ENCODE results near the gene SCG2. TPM values are rescaled to one million over a fixed set of nuclear protein-coding genes. Genes with fewer than 3 reads are reported as not detected.

SCG2 gene
- total RNA-seq, 3 donors from 2014 or later (not counting 1 experiment from before 2014, with no cell fraction given), result 0.13 TPM; not detected in 2

- Histone ChIP-seq H3K9me3 (ENCODE audit: control insufficient read depth, insufficient read depth, low read length) (no peaks in the 10 kb centered on the region), H3K4me3 (ENCODE audit: low read length) (no peak overlapping the region), H3K27ac (ENCODE audit: low read length) (no peak overlapping the region), H3K36me3 (ENCODE audit: control insufficient read depth, insufficient read depth, low read length) (no peaks in the 10 kb centered on the region), H3K4me1 (ENCODE audit: control insufficient read depth, insufficient read depth, low read length) (no peaks in the 10 kb centered on the region), H3K27me3 (ENCODE audit: control insufficient read depth, insufficient read depth, low read length) (no peaks in the 10 kb centered on the region)
- intact Hi-C loops (cut with micrococcal nuclease), result no loop called here
- no peak for DNase-seq
- WGBS (ENCODE audit: insufficient coverage), result 83% methylated on average over 6 of the region's 6 CpGs
- no peaks in the 10 kb centered on the region for H3K4me1 Mint-ChIP-seq
- H3K36me3 Mint-ChIP-seq, result no peaks in the 10 kb centered on the region
- no peaks in the 10 kb centered on the region for H3K9me3 Mint-ChIP-seq
- no peak for ATAC-seq
- H3K4me3 Mint-ChIP-seq, result no peak overlapping the region
- no peak for TF ChIP-seq CTCF (IDR thresholded peaks at IDR 0.05)
- no peak overlapping the region for H3K27ac Mint-ChIP-seq
- H3K27me3 Mint-ChIP-seq (ENCODE audit: low read depth in 2 of 2), result peaks cover 0 to 17% of the 10 kb centered on the region in 2 donors
Measured at GRCh38 chr2:223647258-223647952, 45.2 kb upstream of the SCG2 start.

- no peaks in the 10 kb centered on the region for H3K36me3 Mint-ChIP-seq
- no peak for TF ChIP-seq CTCF (IDR thresholded peaks at IDR 0.05)
- no peak for DNase-seq
- ATAC-seq, result no peak
- intact Hi-C loops (cut with micrococcal nuclease), result no loop called here
- H3K4me1 Mint-ChIP-seq, result no peaks in the 10 kb centered on the region
- no peaks in the 10 kb centered on the region for H3K27me3 ChIP-seq (ENCODE audit: control insufficient read depth, insufficient read depth, low read length)
- H3K9me3 ChIP-seq (ENCODE audit: control insufficient read depth, insufficient read depth, low read length), result no peaks in the 10 kb centered on the region
- H3K9me3 Mint-ChIP-seq, result no peaks in the 10 kb centered on the region
- WGBS (ENCODE audit: insufficient coverage), result 7% methylated on average over 1 of the region's 3 CpGs
- H3K27ac ChIP-seq (ENCODE audit: low read length), result no peak overlapping the region
- H3K4me1 ChIP-seq (ENCODE audit: control insufficient read depth, insufficient read depth, low read length), result no peaks in the 10 kb centered on the region
- H3K36me3 ChIP-seq (ENCODE audit: control insufficient read depth, insufficient read depth, low read length), result no peaks in the 10 kb centered on the region
- no peak overlapping the region for H3K4me3 Mint-ChIP-seq
- no peak overlapping the region for H3K27ac Mint-ChIP-seq
- H3K4me3 ChIP-seq (ENCODE audit: low read length), result no peak overlapping the region
- H3K27me3 Mint-ChIP-seq (ENCODE audit: low read depth in 2 of 2), result peaks cover 0 to 11% of the 10 kb centered on the region in 2 donors
Measured at GRCh38 chr2:223644136-223644535, 42.0 kb upstream of the SCG2 start.

- no peaks in the 10 kb centered on the region for H3K9me3 Mint-ChIP-seq
- DNase-seq, result no peak
- WGBS (ENCODE audit: insufficient coverage), result 85% methylated on average over 3 of the region's 4 CpGs
Measured at GRCh38 chr2:223643309-223643708, 41.1 kb upstream of the SCG2 start.

More at GRCh38 chr2:223643309-223643708, 41.1 kb upstream of the SCG2 start:
- no peak for ATAC-seq
- Mint-ChIP-seq H3K4me1 (no peaks in the 10 kb centered on the region), H3K27me3 (ENCODE audit: low read depth in 2 of 2) (peaks cover 0 to 11% of the 10 kb centered on the region in 2 donors), H3K4me3 (no peak overlapping the region), H3K27ac (no peak overlapping the region), H3K36me3 (no peaks in the 10 kb centered on the region)
- intact Hi-C loops (cut with micrococcal nuclease), result no loop called here
- Histone ChIP-seq H3K4me1 (ENCODE audit: control insufficient read depth, insufficient read depth, low read length) (no peaks in the 10 kb centered on the region), H3K9me3 (ENCODE audit: control insufficient read depth, insufficient read depth, low read length) (no peaks in the 10 kb centered on the region), H3K27ac (ENCODE audit: low read length) (no peak overlapping the region), H3K36me3 (ENCODE audit: control insufficient read depth, insufficient read depth, low read length) (no peaks in the 10 kb centered on the region), H3K4me3 (ENCODE audit: low read length) (no peak overlapping the region), H3K27me3 (ENCODE audit: control insufficient read depth, insufficient read depth, low read length) (no peaks in the 10 kb centered on the region)
- no peak for TF ChIP-seq CTCF (IDR thresholded peaks at IDR 0.05)

Measured in natural killer cell (primary cell).